Measurements from ENCODE around the gene MALSU1. TPM values are rescaled to one million over a fixed set of nuclear protein-coding genes. Genes with fewer than 3 reads are reported as not detected.
"Not testable (repeated sequence)": the region's sequence is repeated elsewhere in the genome, so short reads cannot be mapped to it uniquely, and the experiment has no call there.

MALSU1 gene
- total RNA-seq, 1 donor = 38.4 TPM

- Histone ChIP-seq H3K27me3 (ENCODE audit: insufficient read depth, low read length) (no peaks in the 10 kb centered on the region), H3K9me3 (ENCODE audit: low read depth, low read length) (no peaks in the 10 kb centered on the region), H4K20me1 (ENCODE audit: insufficient read depth, low read length) (peaks cover 11% of the 10 kb centered on the region), H3K4me2 (ENCODE audit: insufficient read depth, low read length) (peak overlapping the region; percentile 94), H2AFZ (ENCODE audit: low read length) (peak overlapping the region; percentile 86), H3K4me1 (ENCODE audit: insufficient read depth, low read length) (peaks cover 29% of the 10 kb centered on the region), H3K79me2 (ENCODE audit: insufficient read depth, low read length) (peaks cover 41% of the 10 kb centered on the region), H3K4me3 (ENCODE audit: insufficient read depth, low read length) (peak overlapping the region; percentile 96), H3K27ac (ENCODE audit: low read depth, low read length) (peak overlapping the region; percentile 87), H3K36me3 (ENCODE audit: insufficient read depth, low read length) (peaks cover 4% of the 10 kb centered on the region)
- DNase-seq (ENCODE audit: insufficient read length, low spot score, missing footprints) = peak; percentile 65
- no peak for TF ChIP-seq CTCF (IDR thresholded peaks at IDR 0.05; ENCODE audit: extremely low read depth, low read depth, low read length)
Observed at GRCh38 chr7:23298141-23298881, 828 bp upstream of the MALSU1 start.

DNA sequence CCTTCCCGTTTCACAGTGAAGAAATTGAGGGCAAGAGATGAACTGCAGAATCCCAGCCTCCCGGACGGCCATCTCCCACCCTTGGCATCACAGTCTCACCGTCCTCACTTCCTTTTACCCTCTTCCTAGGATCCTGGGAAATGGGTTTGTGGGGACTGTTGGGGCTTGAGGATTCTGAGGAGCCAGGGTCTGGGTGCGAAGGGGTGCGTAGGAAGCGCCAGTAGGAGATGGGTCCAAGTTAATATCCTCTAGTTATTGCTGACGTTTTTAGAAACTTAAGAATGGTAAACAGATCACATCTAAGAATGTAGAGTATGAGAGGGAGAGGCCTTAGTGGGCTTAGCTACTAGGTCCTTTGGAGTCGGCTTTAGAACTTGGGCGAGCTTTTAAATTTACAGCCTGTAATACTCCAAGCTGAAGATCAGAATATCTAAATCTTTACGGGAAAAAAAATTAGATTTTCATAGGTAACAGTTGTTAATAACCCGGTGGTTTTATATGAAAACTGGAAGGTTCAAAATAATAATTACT, 696 bp downstream of the MALSU1 start:
- Histone ChIP-seq H2AFZ (ENCODE audit: low read length) (peak overlapping the region; percentile 86), H3K4me2 (ENCODE audit: insufficient read depth, low read length) (peak overlapping the region; percentile 94), H3K36me3 (ENCODE audit: insufficient read depth, low read length) (peaks cover 4% of the 10 kb centered on the region), H3K9me3 (ENCODE audit: low read depth, low read length) (no peaks in the 10 kb centered on the region), H3K79me2 (ENCODE audit: insufficient read depth, low read length) (peaks cover 56% of the 10 kb centered on the region), H3K4me3 (ENCODE audit: insufficient read depth, low read length) (peak overlapping the region; percentile 96), H3K4me1 (ENCODE audit: insufficient read depth, low read length) (peaks cover 29% of the 10 kb centered on the region), H4K20me1 (ENCODE audit: insufficient read depth, low read length) (peaks cover 11% of the 10 kb centered on the region), H3K27me3 (ENCODE audit: insufficient read depth, low read length) (no peaks in the 10 kb centered on the region), H3K27ac (ENCODE audit: low read depth, low read length) (peak overlapping the region; percentile 87)
- no peak for TF ChIP-seq CTCF (IDR thresholded peaks at IDR 0.05; ENCODE audit: extremely low read depth, low read depth, low read length)
- peak; percentile 41 for DNase-seq (ENCODE audit: insufficient read length, low spot score, missing footprints)

DNA sequence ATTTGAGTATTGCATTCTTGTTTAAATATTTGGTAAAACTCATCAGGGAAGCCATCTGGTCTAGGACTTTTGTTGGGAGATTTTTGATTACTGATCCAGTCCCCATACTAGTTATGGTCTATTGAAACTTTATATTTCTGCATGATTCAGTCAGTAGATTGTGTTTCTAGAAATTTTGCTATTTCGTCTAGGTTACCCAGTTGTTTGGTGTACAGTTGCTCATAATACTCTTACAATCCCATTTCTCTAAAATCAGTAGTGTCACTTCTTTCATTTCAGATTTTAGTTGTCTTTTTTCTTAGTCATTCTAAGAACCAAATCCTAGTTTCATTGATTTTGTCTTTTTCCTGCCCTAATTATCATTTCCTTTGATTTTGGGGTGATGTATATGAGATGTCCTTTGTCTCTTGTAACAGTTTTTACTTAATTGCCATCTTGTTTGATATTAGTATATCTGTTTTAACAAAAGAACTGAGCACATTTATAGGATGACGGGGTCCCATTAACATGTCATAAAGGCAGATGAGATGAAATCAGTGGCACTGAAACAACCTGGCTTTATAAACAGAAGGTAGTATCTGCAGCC, 7.9 kb downstream of the MALSU1 start:
- no peak for DNase-seq (ENCODE audit: insufficient read length, low spot score, missing footprints)
- peaks cover 16% of the 10 kb centered on the region for H4K20me1 ChIP-seq (ENCODE audit: insufficient read depth, low read length)
- H3K27me3 ChIP-seq (ENCODE audit: insufficient read depth, low read length) = no peaks in the 10 kb centered on the region
- H3K36me3 ChIP-seq (ENCODE audit: insufficient read depth, low read length) = peaks cover 34% of the 10 kb centered on the region
- H3K4me2 ChIP-seq (ENCODE audit: insufficient read depth, low read length) = no peak overlapping the region
- H3K4me3 ChIP-seq (ENCODE audit: insufficient read depth, low read length) = no peak overlapping the region
- no peak overlapping the region for H3K27ac ChIP-seq (ENCODE audit: low read depth, low read length)
- no peaks in the 10 kb centered on the region for H3K9me3 ChIP-seq (ENCODE audit: low read depth, low read length)
- no peak overlapping the region for H2AFZ ChIP-seq (ENCODE audit: low read length)
- H3K79me2 ChIP-seq (ENCODE audit: insufficient read depth, low read length) = peaks cover 71% of the 10 kb centered on the region
- peaks cover 3% of the 10 kb centered on the region for H3K4me1 ChIP-seq (ENCODE audit: insufficient read depth, low read length)
- no peak for TF ChIP-seq CTCF (IDR thresholded peaks at IDR 0.05; ENCODE audit: extremely low read depth, low read depth, low read length)

DNA sequence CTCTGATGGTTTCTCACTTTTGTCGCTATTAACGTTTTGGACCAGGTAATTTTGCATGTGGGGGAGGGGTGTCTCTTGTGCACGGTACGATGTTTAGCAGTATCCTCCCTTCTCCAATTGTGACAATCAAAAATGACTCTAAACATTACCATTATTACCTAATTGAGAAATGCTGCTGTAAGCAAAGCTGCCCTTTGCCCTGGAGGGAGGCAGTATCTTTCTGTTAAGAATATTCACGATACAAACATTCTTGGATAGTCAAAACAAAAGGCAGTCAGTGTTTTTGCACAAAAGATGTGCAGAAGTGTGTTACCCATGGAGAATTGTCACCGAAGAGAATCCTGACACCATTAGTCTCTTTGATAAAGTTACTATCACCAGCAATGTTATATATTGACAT, 9.6 kb downstream of the MALSU1 start:
- peaks cover 14% of the 10 kb centered on the region for H4K20me1 ChIP-seq (ENCODE audit: insufficient read depth, low read length)
- H3K4me2 ChIP-seq (ENCODE audit: insufficient read depth, low read length) = no peak overlapping the region
- H3K4me1 ChIP-seq (ENCODE audit: insufficient read depth, low read length) = no peaks in the 10 kb centered on the region
- H3K9me3 ChIP-seq (ENCODE audit: low read depth, low read length) = no peaks in the 10 kb centered on the region
- H3K79me2 ChIP-seq (ENCODE audit: insufficient read depth, low read length) = peaks cover 54% of the 10 kb centered on the region
- no peak overlapping the region for H3K4me3 ChIP-seq (ENCODE audit: insufficient read depth, low read length)
- H2AFZ ChIP-seq (ENCODE audit: low read length) = no peak overlapping the region
- no peaks in the 10 kb centered on the region for H3K27me3 ChIP-seq (ENCODE audit: insufficient read depth, low read length)
- H3K36me3 ChIP-seq (ENCODE audit: insufficient read depth, low read length) = peaks cover 41% of the 10 kb centered on the region
- DNase-seq (ENCODE audit: insufficient read length, low spot score, missing footprints) = no peak
- no peak overlapping the region for H3K27ac ChIP-seq (ENCODE audit: low read depth, low read length)
- no peak for TF ChIP-seq CTCF (IDR thresholded peaks at IDR 0.05; ENCODE audit: extremely low read depth, low read depth, low read length)

GRCh38 chr7:23312141-23312540, 13.0 kb downstream of the MALSU1 start:
- H3K4me1 ChIP-seq (ENCODE audit: insufficient read depth, low read length) = peaks cover 17% of the 10 kb centered on the region
- not testable (repeated sequence) for H4K20me1 ChIP-seq (ENCODE audit: insufficient read depth, low read length)
- H3K36me3 ChIP-seq (ENCODE audit: insufficient read depth, low read length) = peaks cover 41% of the 10 kb centered on the region

More at GRCh38 chr7:23312141-23312540, 13.0 kb downstream of the MALSU1 start:
- H3K79me2 ChIP-seq (ENCODE audit: insufficient read depth, low read length) = peaks cover 20% of the 10 kb centered on the region
- H3K27ac ChIP-seq (ENCODE audit: low read depth, low read length); H3K27me3 ChIP-seq (ENCODE audit: insufficient read depth, low read length); DNase-seq (ENCODE audit: insufficient read length, low spot score, missing footprints); H3K4me3 ChIP-seq (ENCODE audit: insufficient read depth, low read length); H2AFZ ChIP-seq (ENCODE audit: low read length); H3K9me3 ChIP-seq (ENCODE audit: low read depth, low read length); H3K4me2 ChIP-seq (ENCODE audit: insufficient read depth, low read length): not testable (repeated sequence)
